GM18519 (cell line): Measurements from ENCODE around the gene MIER2.

ENCODE experiments used
- ATAC-seq: cut with Tn5 transposase; IDR thresholded peaks from one replicate; pipeline ENCODE4 v1.9.1; 2021; ENCODE audit warnings: mild to moderate bottlenecking, moderate library complexity; ENCODE audit not compliant: unreplicated experiment, low FRiP score

Gene MIER2

GRCh38 chr19:378706-379105 lies 34.1 kb upstream of the MIER2 start:
- ATAC-seq = no peak

- no peak for ATAC-seq
These were observed 33.4 kb upstream of the MIER2 start for GRCh38 chr19:377801-378581.

DNA sequence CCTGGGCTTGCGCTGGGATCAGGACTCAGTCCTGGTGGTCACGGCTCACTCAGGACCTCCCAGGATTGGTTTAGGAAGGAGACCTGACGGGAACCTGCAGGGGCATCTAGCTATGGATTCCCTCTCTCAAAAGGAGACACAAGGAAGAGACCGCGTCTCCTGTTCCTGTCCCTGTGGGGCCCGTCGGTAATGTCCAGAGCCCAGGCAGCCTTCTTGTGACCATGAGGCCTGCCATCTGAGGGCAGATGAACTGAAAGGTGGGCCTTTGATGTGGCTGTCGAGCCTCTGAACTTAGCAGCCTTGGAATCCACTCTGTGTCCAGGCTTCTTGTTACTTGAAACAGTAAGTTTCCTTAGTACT lies 31.5 kb upstream of the MIER2 start:
- no peak for ATAC-seq

- ATAC-seq = no peak
These were observed 31.0 kb upstream of the MIER2 start for GRCh38 chr19:375395-376110.

- no peak for ATAC-seq
These were observed 30.3 kb upstream of the MIER2 start for GRCh38 chr19:374886-375235.

GRCh38 chr19:374183-374885 lies 29.7 kb upstream of the MIER2 start:
- no peak for ATAC-seq

DNA sequence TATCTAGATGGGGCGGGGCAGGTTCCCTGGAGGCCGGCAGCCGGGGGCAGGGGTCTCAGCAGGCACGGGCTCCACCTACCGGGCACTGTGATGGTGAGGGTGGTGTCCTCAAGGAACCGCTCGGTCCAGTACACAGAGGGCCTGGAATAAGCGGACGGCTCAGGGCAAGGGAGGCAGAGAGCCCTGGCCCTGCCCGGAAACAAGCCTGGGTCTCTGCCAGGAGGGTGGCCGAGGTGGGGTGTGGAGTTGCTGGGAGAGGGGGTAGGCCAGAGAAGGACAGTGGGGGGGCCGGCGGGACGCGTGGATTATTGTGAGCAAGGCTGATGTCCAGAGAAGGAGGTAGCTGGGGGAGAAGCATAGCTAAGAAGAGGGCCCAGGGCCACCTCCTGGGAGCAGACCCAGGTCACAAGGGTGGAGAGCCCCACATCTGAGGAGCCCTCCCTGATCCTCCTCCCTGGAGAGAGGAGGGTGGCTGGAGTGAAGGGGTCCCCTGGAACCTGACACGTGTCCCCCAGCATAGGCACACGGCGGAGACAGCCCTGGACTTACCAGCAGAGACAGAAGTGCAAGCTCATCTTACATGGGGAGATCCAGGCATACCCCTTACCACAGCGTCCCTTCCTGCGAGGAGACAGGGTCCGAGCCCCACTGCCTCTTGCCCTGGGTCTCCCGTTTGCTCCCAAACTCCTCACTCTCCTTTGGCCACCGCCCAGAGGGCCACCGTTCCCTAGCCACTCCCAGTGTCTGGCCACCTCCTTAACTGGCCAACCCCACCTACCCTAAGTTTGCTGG lies 29.0 kb upstream of the MIER2 start:
- ATAC-seq = no peak

DNA sequence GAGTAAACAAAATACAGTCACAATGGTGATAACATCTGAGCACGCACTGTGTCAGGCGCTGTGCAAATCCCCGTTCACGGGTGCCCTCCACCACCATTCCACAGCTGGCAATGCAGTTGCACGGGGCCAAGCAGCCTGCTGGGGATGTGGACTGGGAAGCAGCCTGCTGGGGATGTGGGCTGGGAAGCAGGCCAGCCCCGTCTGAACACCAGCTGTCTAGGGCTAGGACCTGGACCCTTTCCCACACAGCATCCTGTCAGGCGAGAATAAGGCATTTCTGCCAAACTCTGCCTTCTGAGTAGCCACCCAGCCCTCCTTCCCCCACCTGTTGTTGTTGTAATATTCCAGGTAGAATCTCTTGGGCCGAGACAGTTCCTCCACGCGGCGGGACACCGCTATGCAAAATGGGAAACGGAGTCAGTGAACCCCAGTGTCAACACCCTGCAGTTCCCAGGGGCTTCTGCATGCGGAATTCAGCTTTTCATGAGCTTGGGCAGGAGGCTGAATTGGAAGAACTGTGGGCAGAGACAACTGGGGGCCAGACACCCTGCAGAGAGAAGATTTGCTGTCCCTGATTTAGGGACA lies 27.8 kb upstream of the MIER2 start:
- ATAC-seq = no peak

GRCh38 chr19:371501-372168 lies 27.0 kb upstream of the MIER2 start:
- ATAC-seq = no peak

GRCh38 chr19:370641-371330 lies 26.2 kb upstream of the MIER2 start:
- ATAC-seq = no peak

DNA sequence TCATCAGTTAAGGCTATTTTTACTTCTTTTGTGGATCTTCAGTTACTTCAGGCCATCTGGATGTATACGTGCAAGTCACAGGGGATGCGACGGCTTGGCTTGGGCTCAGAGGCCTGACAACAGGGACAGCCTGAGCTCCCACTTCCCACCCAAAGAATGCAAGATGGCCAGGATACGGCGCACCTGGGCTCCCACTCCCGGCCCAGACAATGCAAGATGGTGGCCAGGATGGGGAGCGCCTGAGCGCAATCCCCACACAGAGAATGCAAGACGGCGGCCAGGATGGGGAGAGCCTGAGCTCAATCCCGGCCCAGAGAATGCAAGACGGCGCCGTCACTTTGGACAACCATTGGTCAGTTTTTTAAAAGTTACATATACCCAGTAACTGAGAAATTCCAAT lies 25.3 kb upstream of the MIER2 start:
- no peak for ATAC-seq

DNA sequence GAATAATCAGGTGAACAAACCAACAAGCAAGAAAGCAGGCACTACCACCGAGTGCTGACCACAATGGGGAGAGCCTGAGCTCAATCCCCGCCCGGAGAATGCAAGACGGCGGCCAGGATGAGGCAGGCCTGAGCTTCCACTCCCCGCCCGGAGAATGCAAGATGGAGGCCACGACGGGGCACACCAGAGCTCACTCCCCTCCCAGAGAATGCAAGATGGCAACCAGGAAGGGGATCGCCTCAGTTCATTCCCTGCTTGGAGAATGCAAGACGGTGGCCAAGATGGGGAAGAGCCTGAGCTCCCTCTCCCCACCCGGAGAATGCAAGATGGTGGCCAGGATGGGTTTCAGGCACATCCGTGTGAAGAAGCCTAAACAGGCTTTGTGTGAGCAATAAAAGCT lies 24.7 kb upstream of the MIER2 start:
- ATAC-seq = no peak

DNA sequence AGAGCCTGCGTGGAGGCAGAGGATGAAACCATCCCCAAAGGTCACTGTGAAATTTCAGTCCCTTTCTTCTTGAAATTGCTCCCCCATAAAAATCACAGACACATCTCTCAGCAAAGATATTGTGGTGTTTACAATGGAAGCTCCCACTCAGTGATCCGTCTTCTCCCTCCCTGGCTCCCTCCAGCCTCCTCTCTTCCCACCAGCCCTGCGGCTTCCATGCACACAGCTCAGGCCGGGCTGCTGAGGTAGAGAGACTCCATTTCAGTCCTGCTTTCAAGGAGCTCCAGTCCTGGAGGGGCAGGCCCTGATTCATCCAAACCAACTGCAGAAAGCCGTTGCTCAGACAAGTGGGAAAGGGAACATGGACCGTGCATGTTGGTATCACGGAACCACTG lies 24.0 kb upstream of the MIER2 start:
- ATAC-seq = no peak

DNA sequence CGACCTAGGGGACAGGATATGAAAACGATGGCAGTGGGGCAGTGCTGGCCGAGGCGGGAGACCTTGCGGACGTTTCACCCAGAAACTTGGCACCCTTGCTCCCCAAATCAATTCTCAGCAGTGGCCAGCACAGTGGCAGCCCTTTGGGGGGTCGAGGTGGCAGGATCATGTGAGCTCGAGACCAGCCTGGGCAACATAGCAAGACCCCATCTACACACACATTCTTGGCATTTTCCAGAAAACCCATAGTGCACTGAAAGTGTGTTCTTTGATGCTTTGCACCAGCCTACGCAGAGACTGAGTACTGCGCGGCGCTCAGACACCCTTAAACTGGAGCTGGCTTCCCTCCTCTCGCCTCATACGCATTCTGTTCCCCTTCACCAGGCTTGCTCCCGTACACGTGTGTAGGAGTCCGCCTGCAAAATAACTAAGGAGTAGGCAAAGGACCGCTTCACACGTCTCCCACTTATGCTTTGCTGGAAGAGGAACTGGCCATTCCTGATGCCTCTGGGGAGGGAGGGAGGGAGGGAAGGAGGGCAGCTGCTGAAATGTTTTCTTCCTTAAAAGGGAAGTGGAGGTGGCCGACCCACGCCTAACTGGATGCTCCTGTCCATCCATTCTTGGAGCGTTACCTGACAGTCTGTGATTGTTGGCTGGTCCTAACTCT lies 23.5 kb upstream of the MIER2 start:
- no peak for ATAC-seq

GRCh38 chr19:367561-367960 lies 23.0 kb upstream of the MIER2 start:
- ATAC-seq = no peak

DNA sequence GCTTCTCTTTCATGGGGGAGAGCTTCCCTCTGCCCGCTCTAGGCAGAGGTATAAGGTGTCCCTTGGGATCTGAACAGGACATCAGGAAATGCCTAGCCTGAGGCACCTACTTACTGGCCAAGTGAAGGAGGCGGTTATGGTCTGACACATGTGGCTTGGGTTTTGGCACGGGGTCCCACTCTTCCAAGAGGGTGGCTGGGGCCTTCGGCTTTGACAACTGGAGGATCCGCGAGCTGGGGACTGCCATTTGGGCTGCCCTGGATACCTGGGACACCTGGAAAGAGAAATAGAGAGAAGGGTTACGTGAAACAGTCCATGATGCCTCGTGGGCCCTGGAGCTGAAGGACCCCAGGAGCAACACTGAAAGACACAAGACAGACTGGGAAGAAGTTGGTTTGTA lies 22.4 kb upstream of the MIER2 start:
- ATAC-seq = no peak

DNA sequence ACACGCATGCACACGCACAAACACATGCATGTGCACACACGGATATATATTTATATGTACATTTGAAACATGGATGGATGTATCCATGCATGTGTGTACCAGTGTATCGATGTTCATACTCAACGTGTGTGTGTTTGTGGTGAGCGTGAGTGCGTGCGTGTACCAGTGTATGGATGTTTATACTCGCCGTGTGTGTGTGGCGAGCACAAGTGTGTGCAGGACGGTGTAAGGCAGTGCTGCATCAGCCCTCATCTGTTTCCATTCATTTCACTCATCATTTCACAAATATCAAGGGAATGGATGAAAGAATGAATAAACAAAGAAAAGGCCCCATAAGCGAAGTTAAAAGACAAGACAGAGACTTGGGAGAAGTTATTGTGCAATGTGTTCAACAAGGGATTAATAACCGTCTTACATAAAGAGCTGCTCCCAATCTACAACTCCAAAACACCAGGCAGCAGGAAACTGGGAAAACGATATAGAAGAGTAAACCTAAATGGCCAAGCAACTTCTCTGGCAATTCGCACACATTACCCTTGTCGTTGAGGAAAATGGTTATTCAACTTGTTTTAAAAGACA lies 21.7 kb upstream of the MIER2 start:
- no peak for ATAC-seq

DNA sequence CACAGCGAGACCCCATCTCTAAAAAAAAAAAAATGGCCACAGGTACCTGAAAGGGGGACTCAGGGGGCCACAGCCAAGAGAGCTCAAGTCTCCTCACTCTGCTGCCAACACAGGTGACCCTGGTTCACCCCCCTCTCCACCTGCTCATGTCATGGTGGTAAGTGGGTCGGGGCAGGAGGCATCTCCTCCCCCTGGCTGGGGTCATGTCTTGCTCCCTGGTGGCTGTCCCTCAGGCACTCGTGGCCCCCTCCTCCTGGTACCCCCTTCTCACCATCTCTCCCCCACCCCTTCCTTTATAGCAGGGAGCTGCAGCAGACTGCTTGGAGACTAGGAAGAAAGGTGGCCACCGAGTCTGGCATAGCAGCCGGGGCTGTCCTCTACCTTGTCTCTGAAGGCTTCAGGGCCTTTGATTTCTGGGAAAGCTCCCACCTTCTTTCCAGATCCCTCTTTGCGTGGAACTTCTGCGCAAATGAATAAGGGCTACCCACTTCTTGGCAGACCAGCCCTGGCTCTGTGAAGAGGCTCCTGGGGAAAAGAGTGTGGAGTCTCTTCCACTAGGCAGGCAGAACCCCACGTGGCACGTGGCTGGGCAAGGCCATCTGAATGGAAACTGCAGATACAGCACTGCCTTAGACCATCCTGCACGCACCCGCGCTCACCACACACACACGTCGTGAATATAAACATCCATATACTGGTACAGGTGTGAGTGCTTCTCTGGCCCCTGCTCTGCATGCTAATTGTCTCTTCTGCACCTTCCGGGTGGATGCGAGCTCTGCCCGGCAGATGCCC lies 20.1 kb upstream of the MIER2 start:
- no peak for ATAC-seq
